Spleen (tissue), 11 donors: ENCODE data around the gene RASA3. TPM values are rescaled to one million over a fixed set of nuclear protein-coding genes. Genes with fewer than 3 reads are reported as not detected.

Experiments used
- DNase-seq: peaks from one replicate; pipeline ENCODE4 v3.0.0-alpha.2; 2020
- H3K27ac ChIP-seq, 8 donors: fragments of 200-600 bp; sonication (generic) in 7 of 8; 1 replicate in 4 of 8; 2 replicates in 4 of 8; pipeline versions ENCODE4 v1.5.0 to v1.8.0; 2016 to 2021; ENCODE audit warnings: inconsistent platforms in 4 of 8, mild to moderate bottlenecking in 4 of 8, moderate library complexity in 1 of 8
- H3K27me3 ChIP-seq, 7 donors: fragments of 200-600 bp; sonication (generic) in 6 of 7; replicated peaks in 1 of 7; 1 replicate in 4 of 7; 2 replicates in 3 of 7; pipeline versions ENCODE4 v1.5.0 to v1.8.0; 2016 to 2021; ENCODE audit warnings: inconsistent platforms in 3 of 7, mild to moderate bottlenecking in 1 of 7
- H3K36me3 ChIP-seq, 6 donors: fragments of 200-600 bp; sonication (generic) in 5 of 6; 1 replicate in 4 of 6; 2 replicates in 2 of 6; pipeline versions ENCODE4 v1.5.0 to v1.8.0; 2016 to 2021; ENCODE audit warnings: inconsistent platforms in 2 of 6
- H3K4me1 ChIP-seq, 6 donors: fragments of 200-600 bp; sonication (generic) in 5 of 6; 1 replicate in 3 of 6; 2 replicates in 3 of 6; pipeline versions ENCODE4 v1.5.0 to v1.8.0; 2016 to 2021; ENCODE audit warnings: inconsistent platforms in 3 of 6
- H3K4me3 ChIP-seq, 8 donors: fragments of 200-600 bp; sonication (generic) in 7 of 8; 1 replicate in 4 of 8; 2 replicates in 4 of 8; pipeline versions ENCODE4 v1.5.0 to v1.8.0; 2016 to 2021; ENCODE audit warnings: inconsistent platforms in 4 of 8, mild to moderate bottlenecking in 4 of 8, moderate library complexity in 2 of 8
- H3K9me3 ChIP-seq, 8 donors: fragments of 200-600 bp; sonication (generic) in 7 of 8; 1 replicate in 4 of 8; 2 replicates in 4 of 8; pipeline versions ENCODE4 v1.5.0 to v1.8.0; 2016 to 2021; ENCODE audit warnings: inconsistent platforms in 4 of 8
- CTCF ChIP-seq, 11 experiments: fragments of 200-600 bp in 7 of 11; fragments of 450-650 bp in 4 of 11; sonication (generic) in 4 of 11; IDR thresholded peaks in 8 of 11; conservative IDR thresholded peaks in 3 of 11; 1 replicate in 7 of 11; 2 replicates in 4 of 11; pipeline versions ENCODE4 v1.4.0 to v1.8.0; 2016 to 2021; ENCODE audit warnings: antibody characterized with exemption in 11 of 11, inconsistent platforms in 4 of 11, mild to moderate bottlenecking in 1 of 11
- POLR2A ChIP-seq, 3 donors: fragments of 450-650 bp; IDR thresholded peaks; one replicate each; pipeline ENCODE4 v1.5.1; 2017; ENCODE audit warnings: antibody characterized with exemption in 3 of 3, mild to moderate bottlenecking in 1 of 3
- POLR2AphosphoS5 ChIP-seq, 3 donors: sonication (generic); formaldehyde crosslinking; IDR thresholded peaks; one replicate each; pipeline ENCODE4 v1.5.1; 2017; ENCODE audit warnings: antibody characterized with exemption in 3 of 3
- WGBS, 5 donors: extraction: QIAGEN DNeasy Blood & Tissue Kit in 3 of 5; methylation state at CpG; one replicate each; pipeline versions ENCODE4 v1.1.5 to v1.1.7; 2013 to 2018; 5-methylcytosine and 5-hydroxymethylcytosine counted together
- intact Hi-C: fragments of 100-400 bp; cut with DNase I; formaldehyde crosslinking; loops from one replicate; pipeline ENCODE4 v1.15.0; 2023; ENCODE audit warnings: low total_unique reads
- polyA plus RNA-seq, 3 donors: library from polyadenylated mRNA; stranded (reverse); fragments of 200-250 nt; gene quantifications; one replicate each; pipeline ENCODE4 v1.2.1, GENCODE V29; 2013
- total RNA-seq, 7 donors: library from RNA; depleted of rRNA in 3 of 7; stranded (reverse); fragments of >200 nt in 3 of 7; fragmentation: NEBNext Ultra II Directional in 4 of 7; extraction: Animal tissue kit (Norgen Biotek cat#: 25700) in 4 of 7; gene quantifications; one replicate each; pipeline versions ENCODE4 v1.1.0 to v1.2.1, GENCODE V29; 2016 to 2021
- donor health status: healthy with polysubstance abuse.
- donor health status: DM: no; HTN: no; CAD: no; lungs with moderate emphysema.
- donor health status: DM: no; HTN: no; CAD: no.
- donor health status: Bipolar disorder and iron deficiency.
- donor health status: healthy.
- donor health status: DM: no; HTN: no; CAD: no.
- donor health status: DM: yes; HTN: yes; CAD: no.

RASA3 gene
- total and polyA plus RNA-seq, 10 donors, result 11.7 to 52.8 (median 47.7) TPM

DNA sequence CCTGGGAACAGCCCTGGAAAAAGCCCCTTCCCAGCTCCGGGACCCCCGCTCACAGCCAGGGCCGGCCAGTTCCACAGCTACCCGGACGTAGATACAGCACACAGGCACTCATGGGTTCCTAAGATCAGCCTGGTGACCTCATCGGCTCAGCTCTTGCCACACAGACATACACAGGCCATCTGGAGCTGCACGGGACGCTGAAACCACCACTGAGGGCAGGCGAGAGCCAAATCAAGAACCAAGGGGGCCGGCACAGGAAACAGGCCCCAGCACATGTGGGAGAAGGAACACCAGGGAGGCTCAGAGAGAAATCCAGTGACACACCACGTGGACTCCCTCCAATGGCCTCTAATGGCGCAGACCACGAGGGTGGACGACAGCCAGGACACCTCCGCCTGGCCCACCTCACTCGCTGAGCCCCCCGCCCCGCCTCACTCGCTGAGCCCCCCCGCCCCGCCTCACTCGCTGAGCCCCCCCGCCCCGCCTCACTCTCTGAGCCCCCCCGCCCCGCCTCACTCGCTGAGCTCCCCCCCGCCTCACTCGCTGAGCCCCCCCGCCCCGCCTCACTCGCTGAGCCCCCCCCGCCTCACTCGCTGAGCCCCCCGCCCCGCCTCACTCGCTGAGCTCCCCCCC is 88.9 kb downstream of the RASA3 start:
- WGBS, 5 donors, result 60 to 83% (median 78%) methylated on average over 10 to 37 of the region's 37 CpGs
- DNase-seq, result no peak
- Histone ChIP-seq H3K27ac (peak overlapping the region in 2 of 8 donors; percentile 16 to 46), H3K9me3 (no peaks in the 10 kb centered on the region), H3K27me3 (no peaks in the 10 kb centered on the region), H3K36me3 (peaks cover 0 to 69% (median 6%) of the 10 kb centered on the region in 6 donors), H3K4me1 (peaks cover 12 to 63% (median 36%) of the 10 kb centered on the region in 6 donors), H3K4me3 (no peak overlapping the region)
- intact Hi-C loops, result no loop called here
- TF ChIP-seq POLR2A (IDR thresholded peaks at IDR 0.05), result no peak
- TF ChIP-seq POLR2AphosphoS5 (IDR thresholded peaks at IDR 0.05), result peak in 2 of 3 donors; percentile 33 to 46
- TF ChIP-seq CTCF (IDR thresholded peaks at IDR 0.05 in 8 of 11, conservative IDR thresholded peaks at IDR 0.05 in 3 of 11), result peak in 2 of 11 experiments; percentile 7 to 18

- Histone ChIP-seq H3K36me3 (peaks cover 0 to 76% (median 6%) of the 10 kb centered on the region in 6 donors), H3K27ac (no peak overlapping the region), H3K9me3 (no peaks in the 10 kb centered on the region), H3K27me3 (no peaks in the 10 kb centered on the region), H3K4me3 (no peak overlapping the region), H3K4me1 (peaks cover 2 to 62% (median 29%) of the 10 kb centered on the region in 6 donors)
- intact Hi-C loops, result no loop called here
- TF ChIP-seq CTCF (IDR thresholded peaks at IDR 0.05 in 8 of 11, conservative IDR thresholded peaks at IDR 0.05 in 3 of 11) (no peak), POLR2A (IDR thresholded peaks at IDR 0.05) (no peak), POLR2AphosphoS5 (IDR thresholded peaks at IDR 0.05) (peak in 1 of 3 donors; percentile 49)
- 91 to 93% (median 92%) methylated on average over 38 of the region's 38 CpGs for WGBS, 5 donors
- DNase-seq, result no peak
Observed at GRCh38 chr13:114042066-114042815, 90.2 kb downstream of the RASA3 start.

- Histone ChIP-seq H3K4me1 (peaks cover 0 to 62% (median 26%) of the 10 kb centered on the region in 6 donors), H3K27me3 (no peaks in the 10 kb centered on the region), H3K4me3 (no peak overlapping the region), H3K9me3 (no peaks in the 10 kb centered on the region), H3K36me3 (peaks cover 0 to 82% (median 8%) of the 10 kb centered on the region in 6 donors), H3K27ac (no peak overlapping the region)
- TF ChIP-seq POLR2AphosphoS5 (IDR thresholded peaks at IDR 0.05) (peak in 1 of 3 donors; percentile 19), CTCF (IDR thresholded peaks at IDR 0.05 in 8 of 11, conservative IDR thresholded peaks at IDR 0.05 in 3 of 11) (no peak), POLR2A (IDR thresholded peaks at IDR 0.05) (no peak)
- intact Hi-C loops, result no loop called here
- no peak for DNase-seq
- 88 to 97% (median 92%) methylated on average over 14 to 17 of the region's 17 CpGs for WGBS, 5 donors
Observed at GRCh38 chr13:114041493-114041892, 90.9 kb downstream of the RASA3 start.
